HG03196 (cell line): ENCODE results near the gene INSR.
A peak's percentile ranks its signal among the peaks of the same experiment; 100 is the strongest.
"Not testable (repeated sequence)": the region's sequence is repeated elsewhere in the genome, so short reads cannot be mapped to it uniquely, and the experiment has no call there.

ENCODE experiments used
- ATAC-seq: cut with Tn5 transposase; IDR thresholded peaks from one replicate; pipeline ENCODE4 v1.9.1; 2021; ENCODE audit not compliant: unreplicated experiment

INSR gene

DNA sequence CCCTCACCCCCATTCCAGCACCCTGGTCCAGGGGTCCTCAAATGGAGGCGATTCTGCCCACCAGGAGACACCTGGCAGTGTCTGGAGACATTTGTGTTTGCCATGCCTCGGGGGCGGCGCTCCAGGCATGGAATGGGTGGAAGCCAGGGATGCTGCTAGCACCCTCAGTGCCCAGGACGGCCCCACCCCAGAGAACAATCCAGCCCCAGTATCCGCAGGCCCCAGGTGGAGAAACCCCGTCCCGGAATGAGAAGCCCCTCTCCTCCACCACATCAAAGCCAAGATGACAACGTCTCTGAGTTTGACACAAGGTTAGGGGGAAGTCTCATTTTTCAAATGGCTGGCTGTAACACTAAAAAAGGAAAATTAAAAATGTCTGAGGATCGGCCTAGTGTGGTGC lies 68.5 kb downstream of the INSR start:
- ATAC-seq: no peak

DNA sequence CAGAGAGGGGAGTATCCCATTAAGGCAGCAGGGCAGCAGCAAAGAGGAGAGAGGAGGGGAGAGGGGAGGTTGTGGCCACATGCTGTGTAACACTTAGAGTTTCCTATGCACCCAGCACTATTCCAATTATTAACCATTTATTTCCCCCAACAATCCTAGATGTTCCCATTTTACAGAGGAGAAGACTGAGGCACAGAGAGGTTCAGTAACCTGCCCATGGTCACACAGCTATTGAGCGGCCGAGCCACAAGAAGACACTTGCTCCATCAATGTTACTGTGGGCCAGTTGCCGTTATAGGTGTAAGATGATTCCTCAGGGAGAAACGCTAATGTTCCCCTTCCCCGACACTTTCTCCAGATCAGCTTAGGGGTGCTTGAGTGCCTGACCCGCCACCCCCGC lies 69.2 kb downstream of the INSR start:
- ATAC-seq: no peak

DNA sequence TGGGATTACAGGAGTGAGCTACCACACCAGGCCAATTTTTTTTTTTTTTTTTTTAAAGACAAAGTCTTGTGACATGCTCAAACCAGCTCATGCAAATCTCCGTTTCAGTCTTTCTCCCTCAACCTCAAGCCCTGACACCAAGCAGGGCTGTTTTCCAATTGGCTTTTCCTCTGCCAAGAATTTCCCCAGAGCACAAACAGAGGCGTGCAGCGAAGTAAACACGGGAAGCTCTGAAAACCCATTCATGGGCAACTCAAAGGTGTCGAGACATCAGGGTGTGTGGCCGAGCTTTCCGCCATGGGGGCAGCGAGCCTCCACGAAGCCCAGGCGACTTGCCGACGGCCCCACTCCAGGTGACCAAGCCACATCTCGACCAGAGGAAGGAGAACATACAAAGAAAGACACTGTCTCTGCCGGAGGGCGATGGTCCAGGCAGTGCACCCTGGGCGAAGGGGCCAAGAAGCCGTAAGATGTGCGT lies 70.0 kb downstream of the INSR start:
- no peak for ATAC-seq

DNA sequence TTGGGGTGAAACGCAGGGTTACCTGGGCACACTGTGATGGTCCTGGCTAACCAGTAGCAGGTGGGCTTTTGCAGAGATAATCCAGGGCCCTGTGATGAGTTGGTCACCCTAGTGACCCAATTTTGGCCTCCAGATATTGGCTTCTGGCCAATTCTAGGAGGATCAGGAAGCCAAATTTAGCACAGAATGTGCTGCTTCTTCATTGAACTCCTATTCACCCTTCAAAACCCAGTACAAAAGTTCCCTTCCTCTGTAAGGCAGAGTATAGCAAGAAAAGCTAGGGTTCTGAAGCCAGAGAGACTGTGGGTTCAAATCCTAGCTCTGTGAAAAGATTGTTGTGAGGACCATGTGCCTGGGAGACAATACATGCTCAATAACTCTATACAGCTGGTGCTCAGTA lies 70.8 kb downstream of the INSR start:
- ATAC-seq: no peak

DNA sequence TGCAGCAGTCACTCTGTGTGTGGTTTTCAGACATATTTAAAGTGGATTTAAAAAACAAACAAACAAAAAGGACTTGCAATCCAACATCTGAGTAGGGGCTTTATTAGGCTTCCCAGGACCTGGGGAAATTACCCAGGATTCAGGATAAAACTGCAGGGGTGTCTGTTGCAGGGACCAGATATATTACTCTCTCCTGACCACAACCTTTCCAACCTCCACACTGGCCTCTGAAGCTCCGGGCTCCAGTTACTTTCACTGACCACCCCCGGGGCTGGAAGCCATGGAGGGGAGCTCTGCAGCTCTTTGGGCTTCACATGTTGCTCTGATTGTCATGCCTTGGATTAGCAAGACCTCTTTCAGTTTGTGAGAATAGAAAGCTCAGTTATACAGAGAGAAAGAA lies 75.2 kb downstream of the INSR start:
- ATAC-seq: no peak

DNA sequence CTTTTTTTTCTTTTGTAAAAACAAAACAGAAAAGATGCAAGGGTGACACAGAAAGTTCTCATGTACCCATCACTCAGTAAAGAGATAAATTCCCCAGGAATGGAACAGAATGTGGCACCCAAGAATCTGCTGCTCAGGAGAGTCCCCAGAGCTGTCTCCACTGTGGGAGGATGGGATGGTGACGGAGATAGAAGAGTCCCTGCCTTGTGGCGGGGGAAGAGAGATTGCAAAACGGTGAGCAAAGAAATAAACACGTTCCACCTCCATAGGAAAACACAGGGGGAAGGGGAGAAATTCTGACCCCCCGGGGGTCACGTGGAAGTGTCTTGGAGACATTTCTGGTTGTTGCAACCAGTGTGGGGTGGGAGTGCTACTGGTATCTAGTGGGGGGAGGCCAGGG lies 76.4 kb downstream of the INSR start:
- no peak for ATAC-seq

DNA sequence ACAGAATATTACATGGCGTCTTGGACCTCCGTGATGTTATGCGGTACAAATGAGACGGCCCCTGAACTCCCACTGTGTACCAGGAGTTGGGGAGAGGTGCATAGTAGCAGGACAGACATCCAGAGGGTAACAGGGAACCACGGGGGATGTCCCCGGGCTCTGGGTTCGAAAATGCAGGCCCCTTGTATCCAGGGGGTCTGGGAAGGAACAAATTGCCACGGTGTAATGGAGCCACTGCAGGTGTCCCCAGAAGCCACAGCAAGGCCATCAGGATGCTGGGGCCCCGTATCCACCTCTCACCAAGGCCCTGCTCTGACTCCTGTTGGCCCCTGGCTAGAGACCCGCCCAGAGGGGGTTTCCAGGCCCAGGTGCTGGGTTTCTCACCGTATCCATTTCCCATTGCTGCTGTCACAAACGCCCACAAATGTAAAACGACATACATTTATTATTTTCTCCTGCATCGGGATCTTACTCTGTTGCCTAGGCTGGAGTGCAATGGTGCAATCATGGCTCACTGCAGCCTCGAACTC lies 77.8 kb downstream of the INSR start:
- no peak for ATAC-seq

DNA sequence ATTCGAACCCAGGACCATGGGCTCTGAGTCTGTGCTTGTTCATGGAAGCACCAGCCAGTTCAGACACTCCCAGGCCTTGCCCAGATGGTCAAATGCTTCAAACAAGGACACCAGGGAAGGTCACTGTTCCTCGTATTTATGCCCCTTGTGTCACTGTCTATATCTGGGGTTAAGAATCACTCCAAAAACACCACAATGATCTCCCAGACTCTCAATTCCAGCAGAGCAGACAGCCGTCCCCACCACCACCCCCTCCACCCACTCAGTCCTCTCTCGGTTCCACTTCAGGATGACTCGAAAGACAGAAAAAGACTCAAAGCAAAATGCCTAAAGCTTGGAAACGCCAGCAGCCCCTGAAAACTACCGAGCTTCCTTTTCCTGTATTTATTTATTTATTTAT lies 79.0 kb downstream of the INSR start:
- no peak for ATAC-seq

DNA sequence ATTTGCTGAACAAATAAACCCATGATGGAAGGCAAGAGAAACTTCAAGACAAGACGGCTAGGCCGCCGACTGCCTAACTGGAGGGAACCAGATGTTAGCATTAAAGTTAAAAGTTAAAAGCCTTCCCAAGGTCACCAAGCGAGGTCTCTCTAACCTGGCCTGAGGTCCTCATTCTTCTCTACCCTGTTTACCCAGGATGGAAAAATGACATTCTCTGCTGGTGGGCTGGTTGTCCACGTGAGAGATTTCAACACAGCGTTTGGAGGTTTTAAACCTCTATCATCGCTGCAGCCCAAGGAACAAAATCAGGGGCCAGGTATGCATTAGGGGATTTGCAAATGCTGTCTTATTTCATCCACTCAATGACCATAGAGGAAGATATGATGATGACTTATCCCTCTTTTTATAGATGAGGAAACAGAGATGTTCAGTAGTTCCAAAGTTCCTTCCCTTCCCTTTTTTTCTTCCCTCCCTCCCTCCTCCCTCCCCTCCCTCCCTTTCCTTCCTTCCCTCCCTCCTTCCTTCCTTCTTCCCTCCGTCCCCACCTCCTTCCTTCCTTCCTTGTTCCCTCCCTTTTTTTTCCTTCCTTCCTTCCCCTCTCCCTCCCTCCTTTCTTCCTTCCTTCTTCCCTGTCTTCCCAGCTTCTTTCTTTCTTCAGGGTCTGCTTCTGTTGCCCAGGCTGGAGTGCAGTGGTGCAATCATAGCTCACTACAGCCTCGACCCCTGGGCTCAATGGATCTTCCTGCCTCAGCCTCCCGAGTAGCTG lies 79.7 kb downstream of the INSR start:
- no peak for ATAC-seq

DNA sequence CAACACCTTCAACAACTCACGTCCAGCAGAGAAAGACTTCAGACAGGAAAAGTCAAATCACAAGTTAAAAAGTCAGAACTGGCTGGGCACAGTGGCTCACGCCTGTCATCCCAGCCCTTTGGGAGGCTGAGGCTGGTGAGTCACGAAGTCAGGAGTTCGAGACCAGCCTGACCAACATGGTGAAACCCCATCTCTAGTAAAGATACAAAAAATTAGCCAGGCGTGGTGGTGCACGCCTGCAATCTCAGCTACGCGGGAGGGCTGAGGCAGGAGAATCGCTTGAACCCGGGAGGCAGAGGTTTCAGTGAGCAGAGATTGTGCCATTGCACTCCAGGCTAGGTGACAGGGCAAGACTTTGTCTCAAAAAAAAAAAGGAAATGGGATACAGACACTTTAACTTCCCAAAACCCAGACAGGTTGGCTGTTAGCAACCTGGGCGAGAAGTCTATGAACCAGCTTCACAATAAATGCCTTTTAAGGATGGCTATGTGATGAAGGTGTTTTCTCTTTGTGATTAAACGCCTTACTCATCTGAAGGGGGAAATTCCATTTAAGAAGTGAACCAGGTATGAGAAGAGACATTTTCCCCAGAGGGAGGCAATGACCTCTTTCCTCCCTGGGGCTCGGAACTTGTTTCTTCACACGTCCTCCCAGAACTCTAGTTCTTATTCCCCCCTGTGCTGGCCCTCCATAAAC lies 80.4 kb downstream of the INSR start:
- no peak for ATAC-seq

DNA sequence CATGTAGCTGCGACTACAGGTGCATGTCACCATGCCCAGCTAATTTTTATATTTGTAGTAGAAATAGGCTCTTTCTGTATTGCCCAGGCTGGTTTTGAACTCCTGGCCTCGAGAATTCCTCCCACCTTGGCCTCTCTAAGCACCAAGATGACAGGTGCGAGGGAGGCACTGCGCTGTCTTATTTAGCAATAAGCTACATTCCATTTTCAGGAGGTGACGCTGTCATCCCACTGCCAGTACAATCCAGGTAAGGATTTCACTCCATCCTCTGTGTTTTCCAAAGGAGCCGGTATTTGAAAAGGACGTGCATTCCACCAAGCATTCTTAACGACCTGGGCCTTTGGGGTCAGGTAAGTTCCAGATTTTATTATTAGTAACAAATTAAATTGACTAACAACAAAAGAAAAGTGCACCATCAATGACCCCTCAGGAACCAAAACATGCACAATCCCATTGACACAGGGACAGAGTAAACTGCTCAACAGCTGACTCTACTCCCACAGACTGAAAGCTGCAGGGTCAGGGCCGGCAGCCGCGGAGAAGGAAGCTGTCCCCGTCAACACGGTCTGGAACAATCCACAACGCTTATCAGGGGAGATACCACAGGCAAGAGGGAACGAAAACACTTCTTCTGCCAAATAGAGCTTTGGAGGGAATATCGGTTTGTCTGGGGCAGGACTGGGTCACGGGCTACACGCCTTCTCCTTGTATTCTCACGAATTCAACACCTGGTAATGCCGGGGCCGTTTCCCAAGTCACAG lies 82.8 kb downstream of the INSR start:
- ATAC-seq: no peak

DNA sequence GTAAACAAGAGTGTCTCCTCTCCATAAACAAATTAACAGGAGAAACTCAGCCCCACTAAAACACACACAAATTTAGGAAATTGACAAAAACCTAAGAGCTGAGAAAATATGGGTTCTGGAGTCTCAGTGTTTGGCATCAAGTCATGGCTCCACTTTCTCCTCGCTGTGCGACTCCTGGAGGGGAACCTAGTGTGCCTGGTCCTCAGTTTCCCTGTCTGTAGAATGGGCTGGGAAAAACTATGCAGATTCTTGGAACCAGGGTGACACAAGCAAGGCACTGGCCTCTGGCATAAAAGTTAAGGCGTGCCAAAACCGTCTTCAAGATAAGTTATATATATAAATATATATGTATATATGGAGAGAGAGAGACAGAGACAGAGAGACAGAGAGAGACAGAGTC lies 83.9 kb downstream of the INSR start:
- no peak for ATAC-seq

DNA sequence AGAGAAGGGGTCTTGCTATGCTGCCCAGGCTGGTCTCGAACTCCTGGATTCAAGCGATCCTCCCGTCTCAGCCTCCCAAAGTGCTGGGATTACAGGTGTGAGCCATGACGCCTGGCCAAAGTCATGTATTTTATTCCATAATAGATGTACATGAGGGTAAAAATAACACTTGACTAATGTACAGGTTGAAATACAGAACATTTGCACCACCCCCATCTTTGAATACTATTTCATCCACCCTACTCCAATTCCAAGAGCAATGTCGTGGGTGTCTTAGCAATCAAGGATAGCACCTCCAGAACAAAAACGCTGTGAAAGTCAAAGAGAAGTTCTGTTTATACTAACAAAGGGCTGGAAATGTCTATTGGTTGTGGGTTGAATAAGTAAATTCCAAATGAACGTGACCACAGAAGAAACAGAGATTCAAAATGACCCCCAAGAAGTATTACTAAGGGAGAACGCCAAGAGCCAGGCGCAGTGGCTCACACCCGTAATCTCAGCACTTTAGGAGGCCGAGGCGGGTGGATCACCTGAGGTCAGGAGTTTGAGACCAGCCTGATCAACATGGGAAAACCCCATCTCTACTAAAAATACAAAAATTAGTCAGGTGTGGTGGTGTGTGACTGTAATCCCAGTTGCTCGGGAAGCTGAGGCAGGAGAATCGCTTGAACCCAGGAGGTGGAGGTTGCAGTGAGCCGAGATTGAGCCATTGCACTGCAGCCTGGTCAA lies 84.5 kb downstream of the INSR start:
- not testable (repeated sequence) for ATAC-seq

DNA sequence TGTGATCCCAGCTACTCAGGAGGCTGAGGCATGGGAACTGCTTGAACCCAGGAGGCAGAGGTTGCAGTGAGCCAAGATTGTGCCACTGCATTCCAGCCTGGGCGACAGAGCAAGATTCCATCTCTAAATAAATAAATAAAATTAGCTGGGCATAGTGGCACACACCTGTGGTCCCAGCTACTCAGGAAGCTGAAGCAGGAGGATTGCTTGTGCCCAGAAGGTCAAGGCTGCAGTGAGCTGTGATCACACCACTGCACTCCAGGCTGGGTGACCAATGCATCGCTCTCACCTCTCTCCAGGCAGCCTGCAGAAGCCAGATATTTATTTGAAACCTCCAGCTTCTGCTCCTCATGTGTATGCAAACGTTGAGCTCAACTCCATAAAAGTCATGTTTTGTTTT lies 85.2 kb downstream of the INSR start:
- not testable (repeated sequence) for ATAC-seq

DNA sequence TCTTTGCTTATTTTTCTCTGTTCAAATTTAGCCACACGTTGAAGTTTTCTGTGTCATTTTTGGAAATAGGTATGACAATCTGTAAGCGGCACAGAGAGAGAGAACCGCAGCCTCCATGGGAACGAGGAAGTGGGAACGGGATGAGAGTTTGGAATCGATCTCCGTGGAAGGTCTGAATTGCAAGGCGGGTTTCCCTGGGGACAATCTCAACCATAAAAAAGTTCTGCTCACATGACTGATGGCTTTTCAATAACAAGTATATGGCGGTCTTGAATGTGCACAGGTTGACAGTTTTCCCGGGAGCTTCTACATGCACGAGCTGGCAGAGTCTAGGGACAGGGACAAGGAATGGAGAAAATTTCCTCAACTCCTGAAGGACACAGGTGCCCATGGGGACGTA lies 90.9 kb downstream of the INSR start:
- no peak for ATAC-seq

DNA sequence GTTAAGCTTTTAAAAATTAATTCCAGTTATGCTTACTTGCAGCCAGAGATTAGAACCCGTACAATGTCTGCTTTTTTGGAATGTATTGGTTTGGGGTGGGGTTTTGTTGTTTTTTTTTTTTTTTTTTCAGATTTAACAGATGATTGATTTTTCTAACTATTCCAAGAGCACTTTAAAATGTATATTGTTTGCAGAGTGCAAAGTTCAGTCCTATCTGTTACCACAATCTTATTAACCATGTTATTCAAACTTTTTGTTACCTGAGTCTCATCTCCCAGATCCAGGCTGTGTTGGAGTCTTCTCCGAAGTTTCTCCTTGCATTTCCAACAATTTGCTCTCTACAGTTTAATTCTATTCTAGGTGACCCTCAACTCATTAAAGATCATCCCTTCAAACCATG lies 91.3 kb downstream of the INSR start:
- no peak for ATAC-seq

DNA sequence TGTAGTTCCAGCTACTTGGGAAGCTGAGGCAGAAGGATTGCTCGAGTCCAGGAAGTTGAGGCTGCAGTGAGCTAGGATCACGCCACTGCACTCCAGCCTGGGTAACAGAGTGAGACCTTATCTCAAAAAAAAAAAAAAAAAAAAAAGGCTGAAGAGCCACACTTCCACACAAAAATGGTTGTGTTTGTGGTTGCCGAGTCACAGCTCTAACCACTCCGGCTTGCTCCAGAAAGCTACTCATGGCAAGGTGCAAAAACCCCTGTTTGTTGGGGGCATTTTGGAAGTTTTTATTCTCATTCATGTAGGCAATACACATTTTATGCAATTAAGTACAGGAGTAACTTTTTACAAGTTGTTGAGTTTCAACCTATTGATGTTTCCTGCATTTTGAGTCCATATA lies 93.5 kb downstream of the INSR start:
- no peak for ATAC-seq

DNA sequence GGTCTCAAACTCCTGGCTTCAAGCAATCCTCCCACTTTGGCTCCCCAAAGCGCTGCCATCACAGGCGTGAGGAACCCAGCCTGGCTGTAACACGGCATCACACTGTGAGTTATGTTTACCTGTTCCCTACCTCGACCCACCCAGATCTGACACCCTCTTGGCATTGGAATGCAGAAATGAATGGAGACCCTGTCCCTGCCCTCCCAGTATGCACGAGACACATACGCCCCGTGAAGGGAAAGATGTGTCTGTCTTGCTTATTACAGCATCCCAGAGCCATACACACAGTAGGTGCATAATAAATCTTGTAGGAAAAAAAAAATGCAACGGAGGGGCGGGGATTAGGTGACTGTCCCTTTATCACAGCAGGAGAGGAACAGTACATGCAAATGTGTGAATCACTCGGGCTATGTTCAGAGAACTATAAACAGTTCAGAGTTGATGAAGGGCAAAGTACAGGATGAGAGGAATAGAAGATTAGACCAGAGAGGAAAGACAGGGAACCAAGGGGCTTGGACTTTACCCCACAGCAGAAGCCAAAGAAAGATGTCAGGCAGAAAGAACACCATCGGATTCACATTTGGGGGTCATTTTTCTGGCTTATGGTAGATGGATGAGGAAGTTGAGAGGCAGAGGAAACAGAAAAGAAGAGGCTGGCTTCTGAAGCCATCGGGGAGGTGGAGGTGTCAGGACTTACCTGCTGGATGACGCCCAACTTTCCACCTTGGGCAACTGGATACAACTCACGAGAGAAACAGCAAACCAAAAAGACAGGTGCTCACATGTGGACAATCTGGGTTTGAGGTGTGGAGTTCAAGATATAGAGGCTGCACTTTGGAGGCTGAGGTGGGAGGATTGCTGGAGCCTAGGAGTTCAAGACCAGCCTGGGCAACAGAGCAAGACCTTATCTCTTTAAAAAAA lies 94.3 kb downstream of the INSR start:
- no peak for ATAC-seq

DNA sequence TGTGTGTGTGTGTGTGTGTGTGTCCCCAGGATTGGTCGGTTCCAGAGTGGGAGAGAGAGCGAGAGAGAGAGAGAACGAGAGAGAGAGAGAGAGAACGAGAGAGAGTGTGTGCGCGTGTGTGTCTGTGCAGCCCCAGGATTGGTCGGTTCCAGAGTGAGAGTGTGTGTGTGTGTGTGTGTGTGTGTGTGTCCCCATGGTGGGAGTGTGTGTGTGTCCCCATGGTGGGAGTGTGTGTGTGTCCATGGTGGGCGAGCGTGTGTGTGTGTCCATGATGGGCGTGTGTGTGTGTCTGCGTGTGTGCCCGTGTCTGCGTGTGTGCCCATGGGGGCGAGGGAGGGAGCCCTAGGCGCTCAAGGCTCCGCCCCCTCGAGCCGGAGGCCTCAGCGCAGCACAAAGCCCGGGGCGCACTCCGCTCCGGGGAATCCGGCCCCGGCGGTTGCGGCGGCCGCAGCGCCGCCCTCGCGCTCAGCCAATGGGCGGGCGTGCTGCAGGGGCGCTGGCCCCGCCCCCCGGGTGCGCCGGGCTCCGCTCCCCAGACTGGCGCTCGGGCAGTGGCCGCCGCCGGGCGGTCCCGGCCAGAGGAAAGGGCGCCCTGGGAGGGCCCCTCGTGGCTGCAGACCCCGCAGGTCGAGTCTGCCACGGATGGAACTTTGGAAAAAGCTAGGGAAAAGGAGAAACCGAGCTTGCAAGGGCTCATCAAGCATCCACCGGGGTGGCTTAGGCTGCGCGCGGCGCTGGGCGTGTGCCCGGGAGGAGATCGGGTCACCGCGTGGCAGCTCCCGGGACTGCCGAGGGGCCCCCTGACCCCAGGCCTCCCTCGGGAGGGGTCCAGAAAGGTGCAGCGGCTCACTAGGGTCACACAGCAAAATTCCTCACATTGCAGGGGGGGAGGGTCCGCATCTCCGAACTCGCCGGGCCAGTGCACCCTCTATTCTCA lies 96.2 kb downstream of the INSR start:
- ATAC-seq: peak; percentile 85
